OCI-LY7 (cell line): ENCODE data around the gene RALA. TPM values are rescaled to one million over a fixed set of nuclear protein-coding genes. Genes with fewer than 3 reads are reported as not detected.

ENCODE experiments used
- BruUV-seq: library from RNA; stranded (reverse); fragments of 400-500 nt; replicated peaks from 2 replicates; lab custom pipeline; 2021; lab: Mats Ljungman, UMichigan
- CTCF ChIA-PET: fragments of 300-600 bp; sonication (Branson Sonifier 250); formaldehyde crosslinking; loops from one replicate; lab custom pipeline; 2022; ENCODE audit warnings: antibody characterized with exemption; ENCODE audit not compliant: unreplicated experiment; lab: Charles Lee
- POLR2A ChIA-PET: fragments of 300-600 bp; sonication (Branson Sonifier 250); formaldehyde crosslinking; loops from one replicate; lab custom pipeline; 2022; ENCODE audit warnings: antibody characterized with exemption; lab: Charles Lee
- DNase-seq: peaks from one replicate; pipeline ENCODE4 v3.0.0-alpha.2; 2015; ENCODE audit warnings: low spot score
- H2AFZ ChIP-seq: fragments of 200-600 bp; sonication (generic), shearing (Covaris generic); 2 replicates; pipeline ENCODE4 v1.6.1; 2014; ENCODE audit warnings: mild to moderate bottlenecking, antibody characterized with exemption, low read length, moderate library complexity
- H3K27ac ChIP-seq: fragments of 200-600 bp; sonication (generic); 2 replicates; pipeline ENCODE4 v1.5.1; 2014; ENCODE audit warnings: mixed run types, low read depth, mild to moderate bottlenecking, moderate library complexity, low read length, inconsistent platforms; ENCODE audit not compliant: poor library complexity, severe bottlenecking
- H3K36me3 ChIP-seq: fragments of 200-600 bp; sonication (generic); 2 replicates; pipeline ENCODE4 v1.6.1; 2014; ENCODE audit warnings: mild to moderate bottlenecking, antibody characterized with exemption, low read length, moderate library complexity, mixed read lengths; ENCODE audit not compliant: insufficient read depth
- H3K4me1 ChIP-seq: fragments of 200-600 bp; sonication (generic); 2 replicates; pipeline ENCODE4 v1.5.1; 2014; ENCODE audit warnings: mild to moderate bottlenecking, low read length; ENCODE audit not compliant: insufficient read depth, poor library complexity, severe bottlenecking
- H3K4me2 ChIP-seq: fragments of 200-600 bp; sonication (generic); 2 replicates; pipeline ENCODE4 v1.6.1; 2014; ENCODE audit warnings: mild to moderate bottlenecking, low read length
- H3K4me3 ChIP-seq: fragments of 200-600 bp; sonication (generic); 2 replicates; pipeline ENCODE4 v1.5.1; 2014; ENCODE audit warnings: mild to moderate bottlenecking, low read depth, low read length; ENCODE audit not compliant: poor library complexity, severe bottlenecking
- H3K79me2 ChIP-seq: fragments of 200-600 bp; sonication (generic); 2 replicates; pipeline ENCODE4 v1.6.1; 2016; ENCODE audit warnings: low read depth, mild to moderate bottlenecking, low read length, moderate library complexity, mixed read lengths; ENCODE audit not compliant: insufficient read depth
- H3K9me2 ChIP-seq: fragments of 200-600 bp; sonication (generic); 2 replicates; pipeline ENCODE4 v1.6.1; 2016; ENCODE audit warnings: mild to moderate bottlenecking, low read length, mixed read lengths; ENCODE audit not compliant: insufficient read depth
- H3K9me3 ChIP-seq: fragments of 200-600 bp; sonication (generic); 2 replicates; pipeline ENCODE4 v1.6.1; 2014; ENCODE audit warnings: mild to moderate bottlenecking, mixed run types, low read length, mixed read lengths
- H4K20me1 ChIP-seq: fragments of 200-600 bp; sonication (generic); 2 replicates; pipeline ENCODE4 v1.6.1; 2014; ENCODE audit warnings: mild to moderate bottlenecking, antibody characterized with exemption, low read length, moderate library complexity, mixed read lengths; ENCODE audit not compliant: insufficient read depth
- EZH2phosphoT487 ChIP-seq: fragments of 200-600 bp; sonication (generic); IDR thresholded peaks from 2 replicates; pipeline ENCODE4 v1.6.1; 2018; ENCODE audit warnings: low read depth, borderline replicate concordance, mild to moderate bottlenecking, mixed run types, antibody characterized with exemption, low read length, moderate library complexity, mixed read lengths
- intact Hi-C: fragments of 100-400 bp; cut with micrococcal nuclease; formaldehyde crosslinking; loops from one replicate; pipeline ENCODE4 v1.10.0; 2022; ENCODE audit not compliant: unreplicated experiment
- total RNA-seq, 2 experiments: library from RNA; depleted of rRNA in 1 of 2; stranded (reverse); fragments of >200 nt in 1 of 2; shearing (Covaris generic) in 1 of 2; gene quantifications; 2 replicates each; pipeline ENCODE4 v1.2.3, GENCODE V29; 2014 to 2022
- TF ChIP-seq, protein P1 (sequence below): fragments of 200-600 bp; sonication (generic); conservative IDR thresholded peaks from 2 replicates; pipeline ENCODE4 v1.5.1; 2014; ENCODE audit warnings: mild to moderate bottlenecking, antibody characterized with exemption, low read length, moderate library complexity, mixed read lengths

The RALA gene
- total RNA-seq, 2 experiments from 2014 or later, result 6.4 to 31.0 TPM

DNA sequence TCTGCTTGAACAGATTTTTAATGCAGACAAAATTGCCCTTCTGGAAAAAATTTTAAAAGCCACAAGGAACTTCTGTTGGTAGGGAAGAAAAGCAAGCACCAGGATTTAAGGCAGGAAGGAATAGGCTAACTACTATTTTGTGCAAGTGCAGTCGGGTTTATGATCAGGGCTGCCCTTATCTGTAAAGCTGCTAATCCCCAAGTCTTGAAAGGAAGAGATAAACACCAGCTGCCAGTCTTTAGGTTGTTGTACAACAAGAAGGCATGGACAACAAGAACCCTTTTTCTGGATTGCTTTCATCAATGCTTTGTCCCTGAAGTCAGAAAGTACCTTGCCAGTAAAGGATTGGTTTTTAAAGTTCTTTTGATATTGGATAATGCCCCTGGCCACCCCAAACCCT, 40.7 kb downstream of the RALA start:
- ChIA-PET POLR2A (interaction anchor here (1.0 to 1.1 kb wide), 2 partner anchors 9 to 19 kb away, joined by 3 read pairs; no protein-coding TSS in a partner anchor), CTCF (no interaction called here)
- H3K27ac ChIP-seq, result no peak overlapping the region
- intact Hi-C loops, result no loop called here
- DNase-seq, result no peak
- H3K4me3 ChIP-seq, result no peak overlapping the region
- H3K79me2 ChIP-seq, result no peaks in the 10 kb centered on the region
- no peak overlapping the region for H3K4me2 ChIP-seq
- H3K36me3 ChIP-seq, result peaks cover 15% of the 10 kb centered on the region
- no peak overlapping the region for H2AFZ ChIP-seq
- H3K9me3 ChIP-seq, result 0 out of 2 replicates have a peak, but pooled peaks cover 9% of the 10 kb centered on the region
- no peaks in the 10 kb centered on the region for H3K9me2 ChIP-seq
- H3K4me1 ChIP-seq, result no peaks in the 10 kb centered on the region
- H4K20me1 ChIP-seq, result no peaks in the 10 kb centered on the region
- TF ChIP-seq, protein P1, sequence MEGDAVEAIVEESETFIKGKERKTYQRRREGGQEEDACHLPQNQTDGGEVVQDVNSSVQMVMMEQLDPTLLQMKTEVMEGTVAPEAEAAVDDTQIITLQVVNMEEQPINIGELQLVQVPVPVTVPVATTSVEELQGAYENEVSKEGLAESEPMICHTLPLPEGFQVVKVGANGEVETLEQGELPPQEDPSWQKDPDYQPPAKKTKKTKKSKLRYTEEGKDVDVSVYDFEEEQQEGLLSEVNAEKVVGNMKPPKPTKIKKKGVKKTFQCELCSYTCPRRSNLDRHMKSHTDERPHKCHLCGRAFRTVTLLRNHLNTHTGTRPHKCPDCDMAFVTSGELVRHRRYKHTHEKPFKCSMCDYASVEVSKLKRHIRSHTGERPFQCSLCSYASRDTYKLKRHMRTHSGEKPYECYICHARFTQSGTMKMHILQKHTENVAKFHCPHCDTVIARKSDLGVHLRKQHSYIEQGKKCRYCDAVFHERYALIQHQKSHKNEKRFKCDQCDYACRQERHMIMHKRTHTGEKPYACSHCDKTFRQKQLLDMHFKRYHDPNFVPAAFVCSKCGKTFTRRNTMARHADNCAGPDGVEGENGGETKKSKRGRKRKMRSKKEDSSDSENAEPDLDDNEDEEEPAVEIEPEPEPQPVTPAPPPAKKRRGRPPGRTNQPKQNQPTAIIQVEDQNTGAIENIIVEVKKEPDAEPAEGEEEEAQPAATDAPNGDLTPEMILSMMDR, result no peak
- TF ChIP-seq EZH2phosphoT487, result no peak
- BruUV-seq, result no TSS peak

DNA sequence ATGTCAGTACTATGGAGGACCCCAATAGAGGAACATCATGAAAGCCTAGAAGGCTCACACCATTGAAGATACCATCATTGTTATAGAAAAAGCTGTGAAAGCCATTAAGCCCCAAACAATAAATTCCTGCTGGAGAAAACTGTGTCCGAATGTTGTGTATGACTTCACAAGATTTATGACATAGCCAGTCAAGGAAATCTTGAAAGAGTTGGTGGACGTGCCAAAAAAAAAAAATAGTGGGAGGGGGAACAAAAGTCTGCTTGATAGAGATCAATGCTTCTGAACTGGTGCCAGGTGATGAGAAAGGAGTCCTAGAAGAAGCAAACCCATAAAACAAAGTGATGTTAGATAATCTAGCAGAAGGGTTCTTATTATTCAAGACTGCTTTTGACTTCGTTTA, 41.2 kb downstream of the RALA start:
- no peak overlapping the region for H2AFZ ChIP-seq
- no peaks in the 10 kb centered on the region for H3K9me2 ChIP-seq
- H3K4me1 ChIP-seq, result no peaks in the 10 kb centered on the region
- no TSS peak for BruUV-seq
- H3K4me2 ChIP-seq, result no peak overlapping the region
- H3K79me2 ChIP-seq, result no peaks in the 10 kb centered on the region
- no peak for DNase-seq
- ChIA-PET CTCF (no interaction called here), POLR2A (interaction anchor here (0.6 to 1.0 kb wide), 2 partner anchors 8 to 9 kb away, joined by 3 read pairs; no protein-coding TSS in a partner anchor)
- TF ChIP-seq, protein P1, result no peak
- no peak for TF ChIP-seq EZH2phosphoT487
- H4K20me1 ChIP-seq, result no peaks in the 10 kb centered on the region
- 0 out of 2 replicates have a peak, but pooled peaks cover 9% of the 10 kb centered on the region for H3K9me3 ChIP-seq
- intact Hi-C loops, result no loop called here
- peaks cover 12% of the 10 kb centered on the region for H3K36me3 ChIP-seq
- no peak overlapping the region for H3K4me3 ChIP-seq
- H3K27ac ChIP-seq, result no peak overlapping the region

DNA sequence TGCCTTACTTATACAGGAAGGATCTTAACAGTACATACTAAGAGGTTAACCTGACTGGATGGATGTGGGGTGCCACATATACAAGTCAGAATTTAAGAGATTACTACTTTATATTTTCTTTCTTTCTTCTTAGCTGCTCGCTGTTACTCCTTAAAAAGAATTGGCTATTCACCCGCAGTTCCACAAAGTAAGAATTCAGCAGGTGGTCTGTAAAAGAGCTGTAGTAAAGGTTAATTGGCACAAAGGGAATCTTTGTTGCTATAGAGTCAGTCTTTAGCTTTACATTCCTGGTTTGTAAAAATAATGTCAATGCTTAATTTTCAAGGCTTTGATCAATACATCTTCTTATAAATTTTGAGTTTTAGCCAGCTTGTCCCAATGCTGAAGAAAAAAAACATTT, 43.2 kb downstream of the RALA start:
- Histone ChIP-seq H3K4me1 (no peaks in the 10 kb centered on the region), H3K79me2 (no peaks in the 10 kb centered on the region), H3K4me2 (no peak overlapping the region), H3K36me3 (0 out of 2 replicates have a peak, but pooled peaks cover 2% of the 10 kb centered on the region), H3K9me2 (no peaks in the 10 kb centered on the region), H3K27ac (no peak overlapping the region), H3K4me3 (no peak overlapping the region), H2AFZ (no peak overlapping the region), H3K9me3 (no peaks in the 10 kb centered on the region), H4K20me1 (no peaks in the 10 kb centered on the region)
- TF ChIP-seq, protein P1, result no peak
- TF ChIP-seq EZH2phosphoT487, result no peak
- intact Hi-C loops, result no loop called here
- no peak for DNase-seq
- BruUV-seq, result no TSS peak
- ChIA-PET POLR2A (no interaction called here), CTCF (no interaction called here)
